Osteoblast (primary cell): ENCODE results near the gene ERBB4. TPM values are rescaled to one million over a fixed set of nuclear protein-coding genes. Genes with fewer than 3 reads are reported as not detected.

Source experiments
- DNase-seq: peaks from one replicate; pipeline ENCODE4 v3.0.0; 2011; ENCODE audit warnings: low spot score, mixed read lengths; ENCODE audit not compliant: insufficient read length; ENCODE audit errors: missing footprints
- H2AFZ ChIP-seq: 2 replicates; pipeline ENCODE4 v1.6.0; 2011; ENCODE audit warnings: mild to moderate bottlenecking, low read length
- H3K27ac ChIP-seq: 2 replicates; pipeline ENCODE4 v1.5.1; 2011; ENCODE audit warnings: mild to moderate bottlenecking, low read depth, low read length, moderate library complexity
- H3K27me3 ChIP-seq: 2 replicates; pipeline ENCODE4 v1.6.0; 2012; ENCODE audit warnings: mild to moderate bottlenecking, control low read depth, inconsistent platforms, low read length, moderate library complexity; ENCODE audit not compliant: insufficient read depth
- H3K36me3 ChIP-seq: 2 replicates; pipeline ENCODE4 v1.5.1; 2011; ENCODE audit warnings: mild to moderate bottlenecking, low read length, control low read depth, moderate library complexity; ENCODE audit not compliant: insufficient read depth
- H3K4me1 ChIP-seq: 2 replicates; pipeline ENCODE4 v1.5.1; 2011; ENCODE audit warnings: mild to moderate bottlenecking, low read length, control low read depth, moderate library complexity; ENCODE audit not compliant: insufficient read depth
- H3K4me2 ChIP-seq: 2 replicates; pipeline ENCODE4 v1.6.0; 2011; ENCODE audit warnings: mild to moderate bottlenecking, low read length; ENCODE audit not compliant: insufficient read depth
- H3K4me3 ChIP-seq: fragments of 200-600 bp; sonication (generic); 3 replicates; pipeline ENCODE4 v1.5.1; 2012; ENCODE audit warnings: mild to moderate bottlenecking, low read length, inconsistent platforms; ENCODE audit not compliant: insufficient read depth
- H3K79me2 ChIP-seq: 2 replicates; pipeline ENCODE4 v1.6.0; 2012; ENCODE audit warnings: mild to moderate bottlenecking, low read length, control low read depth, inconsistent platforms; ENCODE audit not compliant: insufficient read depth
- H3K9me3 ChIP-seq: 2 replicates; pipeline ENCODE4 v1.5.1; 2011; ENCODE audit warnings: low read depth, low read length, control low read depth
- H4K20me1 ChIP-seq: 2 replicates; pipeline ENCODE4 v1.6.0; 2012; ENCODE audit warnings: mild to moderate bottlenecking, low read length, control low read depth; ENCODE audit not compliant: insufficient read depth
- total RNA-seq: library from RNA; depleted of rRNA; stranded (reverse); fragments of >200 nt; gene quantifications from 2 replicates; pipeline ENCODE4 v1.2.3, GENCODE V29; 2012
- TF ChIP-seq, protein P1 (sequence below): IDR thresholded peaks from 2 replicates; pipeline ENCODE4 v1.5.1; 2011; ENCODE audit warnings: mild to moderate bottlenecking, low read depth, low read length, moderate library complexity; ENCODE audit errors: extremely low read depth

Gene ERBB4
- total RNA-seq, 1 donor: under 0.01 TPM

GRCh38 chr2:212348501-212348900 is 190.1 kb downstream of the ERBB4 start:
- no peaks in the 10 kb centered on the region for H3K36me3 ChIP-seq
- no peak overlapping the region for H3K4me2 ChIP-seq
- no peak overlapping the region for H3K4me3 ChIP-seq
- TF ChIP-seq, protein P1, sequence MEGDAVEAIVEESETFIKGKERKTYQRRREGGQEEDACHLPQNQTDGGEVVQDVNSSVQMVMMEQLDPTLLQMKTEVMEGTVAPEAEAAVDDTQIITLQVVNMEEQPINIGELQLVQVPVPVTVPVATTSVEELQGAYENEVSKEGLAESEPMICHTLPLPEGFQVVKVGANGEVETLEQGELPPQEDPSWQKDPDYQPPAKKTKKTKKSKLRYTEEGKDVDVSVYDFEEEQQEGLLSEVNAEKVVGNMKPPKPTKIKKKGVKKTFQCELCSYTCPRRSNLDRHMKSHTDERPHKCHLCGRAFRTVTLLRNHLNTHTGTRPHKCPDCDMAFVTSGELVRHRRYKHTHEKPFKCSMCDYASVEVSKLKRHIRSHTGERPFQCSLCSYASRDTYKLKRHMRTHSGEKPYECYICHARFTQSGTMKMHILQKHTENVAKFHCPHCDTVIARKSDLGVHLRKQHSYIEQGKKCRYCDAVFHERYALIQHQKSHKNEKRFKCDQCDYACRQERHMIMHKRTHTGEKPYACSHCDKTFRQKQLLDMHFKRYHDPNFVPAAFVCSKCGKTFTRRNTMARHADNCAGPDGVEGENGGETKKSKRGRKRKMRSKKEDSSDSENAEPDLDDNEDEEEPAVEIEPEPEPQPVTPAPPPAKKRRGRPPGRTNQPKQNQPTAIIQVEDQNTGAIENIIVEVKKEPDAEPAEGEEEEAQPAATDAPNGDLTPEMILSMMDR: no peak
- H3K79me2 ChIP-seq: no peaks in the 10 kb centered on the region
- no peaks in the 10 kb centered on the region for H4K20me1 ChIP-seq
- no peaks in the 10 kb centered on the region for H3K27me3 ChIP-seq
- H3K9me3 ChIP-seq: no peaks in the 10 kb centered on the region
- no peak overlapping the region for H2AFZ ChIP-seq
- H3K27ac ChIP-seq: no peak overlapping the region
- DNase-seq: no peak
- H3K4me1 ChIP-seq: no peaks in the 10 kb centered on the region

DNA sequence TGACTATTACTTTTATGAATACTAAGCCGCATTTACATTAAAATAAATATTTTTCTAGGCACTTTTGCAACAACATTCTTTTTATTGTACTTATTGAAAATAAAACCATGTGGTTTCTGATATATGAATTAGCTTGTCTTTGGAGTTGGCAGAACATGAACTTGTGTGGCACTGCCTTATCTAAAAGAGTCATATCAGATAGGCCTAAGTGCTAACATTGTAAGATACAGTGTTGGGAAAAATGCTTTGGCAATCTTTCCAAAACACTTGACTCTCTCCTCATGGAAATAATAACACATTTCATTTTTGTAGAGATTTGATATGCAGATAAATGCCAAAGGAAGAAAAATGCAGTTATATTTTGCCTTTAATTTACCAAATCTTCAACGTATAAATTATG is 191.7 kb downstream of the ERBB4 start:
- TF ChIP-seq, protein P1: no peak
- DNase-seq: no peak
- H3K4me1 ChIP-seq: no peaks in the 10 kb centered on the region
- H3K4me2 ChIP-seq: no peak overlapping the region
- no peak overlapping the region for H2AFZ ChIP-seq
- no peak overlapping the region for H3K27ac ChIP-seq
- no peaks in the 10 kb centered on the region for H3K9me3 ChIP-seq
- no peaks in the 10 kb centered on the region for H3K36me3 ChIP-seq
- H3K4me3 ChIP-seq: no peak overlapping the region
- H3K79me2 ChIP-seq: no peaks in the 10 kb centered on the region
- no peaks in the 10 kb centered on the region for H3K27me3 ChIP-seq
- no peaks in the 10 kb centered on the region for H4K20me1 ChIP-seq

- DNase-seq: no peak
- Histone ChIP-seq H3K27ac (no peak overlapping the region), H3K9me3 (no peaks in the 10 kb centered on the region), H3K4me3 (no peak overlapping the region), H3K4me1 (no peaks in the 10 kb centered on the region), H3K36me3 (no peaks in the 10 kb centered on the region), H4K20me1 (no peaks in the 10 kb centered on the region), H3K79me2 (no peaks in the 10 kb centered on the region), H3K27me3 (no peaks in the 10 kb centered on the region), H3K4me2 (no peak overlapping the region), H2AFZ (no peak overlapping the region)
- TF ChIP-seq, protein P1: no peak
Measured at GRCh38 chr2:212345966-212346365, 192.6 kb downstream of the ERBB4 start.

DNA sequence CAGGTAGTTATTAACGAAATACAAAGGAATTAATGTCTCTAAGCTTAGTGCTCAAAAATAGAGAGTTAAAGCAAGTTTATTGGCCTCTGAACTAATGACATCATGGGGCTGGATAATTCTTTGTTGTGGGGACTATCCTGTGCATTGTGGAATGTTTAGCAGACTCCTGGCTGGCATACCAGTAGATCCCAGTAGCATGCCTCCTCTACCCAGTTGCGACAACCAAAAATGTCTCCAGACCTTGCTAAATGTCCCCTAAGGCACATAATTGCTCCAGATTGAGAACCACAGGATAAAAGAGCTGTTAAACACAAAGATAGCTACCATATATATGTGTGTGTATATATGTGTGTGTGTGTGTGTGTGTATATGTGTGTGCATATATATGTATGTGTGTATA is 194.5 kb downstream of the ERBB4 start:
- H3K36me3 ChIP-seq: no peaks in the 10 kb centered on the region
- no peak overlapping the region for H2AFZ ChIP-seq
- H3K4me1 ChIP-seq: no peaks in the 10 kb centered on the region
- TF ChIP-seq, protein P1: no peak
- no peak for DNase-seq
- no peaks in the 10 kb centered on the region for H3K9me3 ChIP-seq
- H4K20me1 ChIP-seq: no peaks in the 10 kb centered on the region
- H3K27me3 ChIP-seq: no peaks in the 10 kb centered on the region
- no peak overlapping the region for H3K4me3 ChIP-seq
- H3K4me2 ChIP-seq: no peak overlapping the region
- no peak overlapping the region for H3K27ac ChIP-seq
- no peaks in the 10 kb centered on the region for H3K79me2 ChIP-seq
